Activated CD8-positive, alpha-beta memory T cell treated with anti-CD3 and anti-CD28 coated beads for 24 hours (primary cell): ENCODE measurements around the gene KRT17.
"Not testable (repeated sequence)": the region's sequence is repeated elsewhere in the genome, so short reads cannot be mapped to it uniquely, and the experiment has no call there.

ENCODE experiments used
- DNase-seq: peaks from one replicate; pipeline ENCODE4 v3.0.0-alpha.2; 2020

The KRT17 gene

GRCh38 chr17:41633556-41634199, 9.3 kb upstream of the KRT17 start:
- no peak for DNase-seq

DNA sequence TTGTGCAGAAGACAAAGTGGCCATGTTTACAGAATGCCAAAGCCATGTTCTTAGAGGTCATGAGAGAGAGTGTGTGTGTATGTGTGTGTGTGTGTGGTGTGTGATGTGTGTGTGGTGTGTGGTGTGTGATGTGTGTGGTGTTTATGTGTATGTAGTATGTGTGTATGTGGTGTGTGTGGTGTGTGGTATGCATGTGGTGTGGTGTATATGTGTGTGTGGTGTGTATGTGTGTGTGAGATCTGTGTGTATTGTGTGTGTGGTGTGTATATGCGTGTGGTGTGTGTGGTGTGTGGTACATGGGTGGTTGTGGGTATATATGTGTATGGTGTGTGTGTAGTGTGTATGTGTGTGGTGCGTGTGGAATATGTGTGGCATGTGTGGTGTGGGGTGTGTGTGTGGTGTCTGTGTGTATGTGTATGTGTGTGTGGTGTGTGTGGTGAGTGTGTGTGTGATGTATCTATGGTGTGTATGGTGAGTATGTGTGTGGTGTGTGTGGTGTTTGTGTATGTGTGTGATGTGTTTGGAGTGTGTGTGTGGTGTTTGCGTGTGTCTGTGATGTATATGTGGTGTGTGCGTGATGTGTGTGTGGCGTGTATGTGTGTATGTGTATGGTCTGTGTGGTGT, 8.2 kb upstream of the KRT17 start:
- DNase-seq = no peak

- DNase-seq = no peak
Observed at GRCh38 chr17:41631898-41632285, 7.5 kb upstream of the KRT17 start.

DNA sequence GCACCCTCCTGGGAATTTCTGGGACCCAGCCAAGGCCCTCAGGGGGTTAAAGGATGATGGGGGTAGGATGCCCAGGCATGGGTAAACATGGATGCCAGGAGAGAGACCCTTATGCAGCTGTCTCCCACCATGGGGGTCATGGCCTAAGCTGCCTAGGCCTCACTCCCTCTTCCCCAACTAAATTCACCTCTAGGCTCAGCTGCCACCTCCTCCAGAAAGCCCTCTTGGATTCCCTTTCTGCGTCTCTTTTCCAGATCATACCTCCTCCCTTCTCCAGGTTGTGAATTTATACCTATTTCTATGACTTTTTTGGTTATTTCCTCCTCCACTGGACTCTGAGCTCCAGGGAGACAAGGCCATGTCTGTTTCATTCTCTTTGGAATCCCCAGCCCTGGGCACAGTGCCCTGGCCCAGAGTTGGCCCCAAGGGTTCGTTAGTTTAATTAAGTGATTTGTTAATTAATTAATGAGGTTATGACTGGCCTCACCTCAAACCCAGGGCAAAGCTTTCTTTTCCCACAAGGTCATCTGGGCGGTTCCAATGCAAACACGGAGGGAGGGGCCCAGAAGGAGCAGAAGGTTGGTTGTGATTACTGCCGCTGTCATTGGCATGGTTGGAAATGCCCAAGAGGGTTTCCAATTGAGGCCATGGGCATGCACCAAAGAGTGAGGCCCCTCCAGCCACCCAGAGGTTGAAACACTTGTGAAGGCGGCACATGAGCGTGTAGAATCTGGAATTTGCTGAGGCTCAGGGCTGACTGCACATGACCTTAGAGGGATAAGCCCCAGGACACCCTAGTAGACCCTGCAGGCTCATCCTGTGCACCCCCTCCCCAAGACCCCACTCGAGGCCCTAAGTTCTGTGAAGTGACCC, 6.9 kb upstream of the KRT17 start:
- DNase-seq = no peak

GRCh38 chr17:41629826-41630670, 5.7 kb upstream of the KRT17 start:
- DNase-seq = no peak

DNA sequence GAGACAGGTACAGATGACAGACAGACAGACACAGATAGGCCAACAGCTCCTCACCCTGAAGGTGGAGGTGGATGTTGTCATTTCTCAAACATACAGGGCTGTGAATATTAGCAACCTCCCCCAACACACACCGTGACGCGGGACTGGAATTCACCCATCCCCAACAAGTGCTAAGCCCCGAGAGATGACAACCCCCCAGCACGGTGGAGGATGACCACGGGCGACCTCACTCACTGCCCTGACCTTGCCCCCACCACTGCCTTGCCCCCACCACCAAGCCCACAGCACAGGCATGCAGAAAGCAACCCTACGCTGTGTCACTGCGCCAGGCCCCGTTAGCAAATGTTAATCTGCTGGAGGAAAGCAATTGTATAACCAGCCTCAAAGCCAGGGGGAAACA, 4.9 kb upstream of the KRT17 start:
- no peak for DNase-seq

DNA sequence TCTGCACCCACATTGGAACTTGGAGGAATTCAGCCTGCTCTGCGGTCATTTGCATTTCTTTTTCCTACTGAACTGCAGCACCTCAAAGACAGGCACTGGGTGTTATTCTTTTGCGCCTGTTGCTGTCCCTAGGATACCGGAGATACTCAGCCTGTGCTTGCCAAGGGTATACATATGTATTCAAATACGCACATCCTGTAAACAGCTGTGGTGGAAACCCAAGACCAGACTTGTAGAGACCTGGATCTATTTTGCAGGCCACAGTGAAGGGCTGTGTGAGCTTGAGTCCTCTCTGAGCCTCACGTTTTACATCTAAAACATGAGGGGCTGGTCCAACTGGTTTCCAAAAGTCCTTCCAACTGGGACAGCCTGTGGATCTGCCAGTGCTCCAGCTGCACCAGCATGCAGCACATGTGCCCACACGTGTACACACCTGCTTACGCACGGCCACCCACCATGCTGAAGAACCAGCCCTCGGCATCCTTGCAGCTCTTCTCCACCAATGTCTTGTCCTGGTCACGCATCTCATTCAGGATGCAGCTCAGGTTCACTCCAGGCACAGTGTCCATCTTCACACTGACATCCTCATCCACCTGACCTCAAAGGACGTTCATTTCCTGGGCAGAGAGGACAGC, 4.4 kb upstream of the KRT17 start:
- not testable (repeated sequence) for DNase-seq

- DNase-seq = not testable (repeated sequence)
Observed at GRCh38 chr17:41628073-41628370, 3.6 kb upstream of the KRT17 start.

GRCh38 chr17:41627316-41628072, 3.1 kb upstream of the KRT17 start:
- no peak for DNase-seq

- DNase-seq = not testable (repeated sequence)
Observed at GRCh38 chr17:41626914-41627295, 2.5 kb upstream of the KRT17 start.

- DNase-seq = not testable (repeated sequence)
Observed at GRCh38 chr17:41626028-41626913, 1.9 kb upstream of the KRT17 start.

DNA sequence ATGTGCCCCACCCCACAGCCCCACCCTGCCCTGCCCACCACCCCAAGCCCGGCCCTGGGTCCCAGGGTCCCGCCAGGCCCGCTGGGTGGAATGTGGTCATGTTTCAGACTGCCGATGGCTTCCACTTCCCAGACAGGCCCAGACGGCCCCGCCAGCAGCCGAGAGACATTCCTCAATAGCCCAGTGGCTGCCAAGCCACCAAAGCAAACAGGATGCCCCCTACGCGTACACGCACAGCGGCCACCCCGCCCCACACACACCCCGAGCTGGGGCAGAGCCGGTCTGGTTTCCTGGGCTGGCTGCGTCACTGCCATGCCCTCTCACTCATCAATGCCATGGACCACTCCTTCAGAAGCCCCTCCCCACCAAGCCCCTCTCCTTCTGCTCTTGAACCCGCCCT, 1.2 kb upstream of the KRT17 start:
- DNase-seq = no peak

- DNase-seq = not testable (repeated sequence)
Observed at GRCh38 chr17:41623184-41623861, 1.1 kb downstream of the KRT17 start.

GRCh38 chr17:41622340-41623183, 1.8 kb downstream of the KRT17 start:
- DNase-seq = not testable (repeated sequence)

DNA sequence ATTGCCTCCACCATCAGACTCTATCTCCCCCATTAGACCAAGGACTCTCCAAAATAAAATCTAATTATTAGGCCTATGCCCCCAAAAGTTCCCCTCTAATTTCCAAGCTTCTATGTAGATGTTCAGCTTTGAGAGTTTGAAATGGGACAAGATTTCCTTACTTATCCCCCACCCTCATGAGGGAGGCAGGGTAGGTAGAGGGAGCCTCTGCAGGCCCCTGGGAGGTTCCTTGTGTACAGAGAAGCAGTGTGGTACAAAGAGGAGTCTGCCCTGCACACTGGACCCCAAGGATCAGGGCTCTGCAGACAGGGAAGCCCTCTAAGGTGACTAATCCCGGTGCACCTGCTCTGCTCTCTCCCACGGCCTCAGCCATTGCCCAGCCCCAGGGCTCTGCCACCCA, 2.5 kb downstream of the KRT17 start:
- DNase-seq = no peak

- DNase-seq = not testable (repeated sequence)
Observed at GRCh38 chr17:41621435-41621817, 2.9 kb downstream of the KRT17 start.

DNA sequence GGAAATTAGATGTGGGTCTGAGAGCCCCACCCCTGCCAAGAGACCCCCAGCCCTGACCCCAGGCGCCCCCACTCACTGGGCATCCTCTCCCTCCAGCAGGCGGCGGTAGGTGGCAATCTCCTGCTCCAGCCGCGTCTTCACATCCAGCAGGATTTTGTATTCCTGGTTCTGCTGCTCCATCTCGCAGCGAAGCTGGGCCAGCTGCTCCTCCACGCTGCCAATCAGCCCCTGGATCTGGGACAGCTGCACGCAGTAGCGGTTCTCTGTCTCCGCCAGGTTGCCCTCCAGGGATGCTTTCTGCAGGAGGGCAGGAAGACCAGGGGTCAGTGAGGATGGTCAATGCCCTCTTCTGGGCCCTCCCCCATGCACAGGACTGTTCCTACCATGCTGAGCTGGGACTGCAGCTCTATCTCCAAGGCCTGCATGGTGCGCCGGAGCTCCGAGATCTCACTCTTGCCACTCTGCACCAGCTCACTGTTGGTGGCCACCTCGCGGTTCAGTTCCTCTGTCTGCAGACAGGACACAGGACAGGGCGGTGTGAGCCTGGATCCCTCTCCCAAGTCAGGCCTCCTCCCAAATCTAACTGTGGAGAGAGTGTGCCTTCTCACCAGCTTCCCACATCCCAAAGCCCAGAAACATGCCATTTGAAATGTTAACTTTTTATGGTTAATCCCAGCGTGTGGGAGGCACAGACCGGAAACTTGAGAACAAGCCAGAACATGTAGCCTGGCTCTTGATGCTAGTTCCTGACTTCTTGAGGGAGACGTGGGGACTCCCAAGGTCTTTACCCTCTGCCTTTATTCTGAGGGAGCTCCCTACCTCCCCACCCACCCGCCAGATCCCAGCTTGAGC, 3.6 kb downstream of the KRT17 start:
- no peak for DNase-seq

- not testable (repeated sequence) for DNase-seq
Observed at GRCh38 chr17:41619927-41620582, 4.3 kb downstream of the KRT17 start.
